ENCODE measurements around the gene ST6GALNAC3. TPM values are rescaled to one million over a fixed set of nuclear protein-coding genes. Genes with fewer than 3 reads are reported as not detected.

Gene ST6GALNAC3
- total RNA-seq, 4 donors from 2014 or later: 1.00 to 5.7 (median 1.9) TPM; not detected in 1

GRCh38 chr1:76065270-76065669, 9.3 kb upstream of the ST6GALNAC3 start:
- H3K27me3 ChIP-seq: no peaks in the 10 kb centered on the region
- H3K9me3 ChIP-seq: no peaks in the 10 kb centered on the region
- DNase-seq: no peak
- 64 to 75% methylated on average over 2 to 3 of the region's 3 CpGs for WGBS, 2 donors (ENCODE audit: low coverage in 1 of 2)
- peaks cover 0 to 21% (median 7%) of the 10 kb centered on the region in 4 donors for H3K4me1 ChIP-seq
- H3K36me3 ChIP-seq: no peaks in the 10 kb centered on the region
- H3K27ac ChIP-seq: no peak overlapping the region
- intact Hi-C loops (cut with DNase I; ENCODE audit: low total_unique reads) (no loop called here), in situ Hi-C loops (cut with MboI; ENCODE audit: low pct_ligation_motif_present in 1 of 4, low pct_unique_long_range_greater_than_20kb in 1 of 4, low sequenced_read_pairs in 3 of 4) (no loop called here)
- no peak overlapping the region for H3K4me3 ChIP-seq
- TF ChIP-seq POLR2A (IDR thresholded peaks at IDR 0.05) (no peak), EP300 (IDR thresholded peaks at IDR 0.05; ENCODE audit: low read depth) (no peak), CTCF (IDR thresholded peaks at IDR 0.05) (no peak), POLR2AphosphoS5 (IDR thresholded peaks at IDR 0.05) (no peak)

GRCh38 chr1:76066394-76066793, 8.2 kb upstream of the ST6GALNAC3 start:
- in situ Hi-C loops (cut with MboI; ENCODE audit: low pct_ligation_motif_present in 1 of 4, low pct_unique_long_range_greater_than_20kb in 1 of 4, low sequenced_read_pairs in 3 of 4): no loop called here
- no peak overlapping the region for H3K4me3 ChIP-seq
- peaks cover 0 to 14% (median 6%) of the 10 kb centered on the region in 4 donors for H3K4me1 ChIP-seq
- H3K9me3 ChIP-seq: no peaks in the 10 kb centered on the region
- no peak for TF ChIP-seq POLR2AphosphoS5 (IDR thresholded peaks at IDR 0.05)
- no peak for TF ChIP-seq POLR2A (IDR thresholded peaks at IDR 0.05)
- no peak for TF ChIP-seq CTCF (IDR thresholded peaks at IDR 0.05)
- TF ChIP-seq EP300 (IDR thresholded peaks at IDR 0.05; ENCODE audit: low read depth): no peak
- H3K27ac ChIP-seq: no peak overlapping the region
- no peak for DNase-seq
- intact Hi-C loops (cut with DNase I; ENCODE audit: low total_unique reads): no loop called here
- H3K27me3 ChIP-seq: no peaks in the 10 kb centered on the region
- no peaks in the 10 kb centered on the region for H3K36me3 ChIP-seq

- H3K36me3 ChIP-seq: no peaks in the 10 kb centered on the region
- peak overlapping the region in 1 of 4 donors; percentile 0 for H3K27ac ChIP-seq
- H3K27me3 ChIP-seq: no peaks in the 10 kb centered on the region
- peaks cover 0 to 17% (median 6%) of the 10 kb centered on the region in 4 donors for H3K4me1 ChIP-seq
- H3K4me3 ChIP-seq: no peak overlapping the region
- TF ChIP-seq POLR2AphosphoS5 (IDR thresholded peaks at IDR 0.05) (no peak), EP300 (IDR thresholded peaks at IDR 0.05; ENCODE audit: low read depth) (no peak), CTCF (IDR thresholded peaks at IDR 0.05) (no peak), POLR2A (IDR thresholded peaks at IDR 0.05) (no peak)
- intact Hi-C loops (cut with DNase I; ENCODE audit: low total_unique reads): no loop called here
- DNase-seq: no peak
- H3K9me3 ChIP-seq: no peaks in the 10 kb centered on the region
- in situ Hi-C loops (cut with MboI; ENCODE audit: low pct_ligation_motif_present in 1 of 4, low pct_unique_long_range_greater_than_20kb in 1 of 4, low sequenced_read_pairs in 3 of 4): no loop called here
- WGBS, 2 donors (ENCODE audit: low coverage in 1 of 2): 62 to 69% methylated on average over 1 of the region's 1 CpG
Observed at GRCh38 chr1:76068542-76068941, 6.0 kb upstream of the ST6GALNAC3 start.

GRCh38 chr1:76068953-76069561, 5.5 kb upstream of the ST6GALNAC3 start:
- Histone ChIP-seq H3K27ac (peak overlapping the region in 2 of 4 donors; percentile 0 to 4), H3K4me3 (no peak overlapping the region), H3K9me3 (no peaks in the 10 kb centered on the region), H3K36me3 (no peaks in the 10 kb centered on the region), H3K4me1 (peaks cover 0 to 22% (median 8%) of the 10 kb centered on the region in 4 donors), H3K27me3 (no peaks in the 10 kb centered on the region)
- intact Hi-C loops (cut with DNase I; ENCODE audit: low total_unique reads) (no loop called here), in situ Hi-C loops (cut with MboI; ENCODE audit: low pct_ligation_motif_present in 1 of 4, low pct_unique_long_range_greater_than_20kb in 1 of 4, low sequenced_read_pairs in 3 of 4) (no loop called here)
- 0 to 30% methylated on average over 1 to 3 of the region's 3 CpGs for WGBS, 2 donors (ENCODE audit: low coverage in 1 of 2)
- TF ChIP-seq CTCF (IDR thresholded peaks at IDR 0.05) (no peak), POLR2AphosphoS5 (IDR thresholded peaks at IDR 0.05) (peak; percentile 28 to 68 (median 39))
- no peak for DNase-seq
